ACHN (cell line): ENCODE data around the gene CACHD1.

Source experiments
- DNase-seq: peaks from one replicate; pipeline ENCODE4 v3.0.0-alpha.2; 2015
- in situ Hi-C: cut with HindIII; loops from 2 replicates; pipeline ENCODE4 v1.10.0; 2017; ENCODE audit warnings: low sequenced_read_pairs, low pct_ligation_motif_present, low pct_unique_long_range_greater_than_20kb

Gene CACHD1

GRCh38 chr1:64536836-64537490, 67.0 kb downstream of the CACHD1 start:
- DNase-seq = no peak
- in situ Hi-C loops = no loop called here

GRCh38 chr1:64537942-64538341, 68.0 kb downstream of the CACHD1 start:
- DNase-seq = peak; percentile 60
- in situ Hi-C loops = no loop called here

- in situ Hi-C loops = no loop called here
- no peak for DNase-seq
These were observed 68.5 kb downstream of the CACHD1 start for GRCh38 chr1:64538389-64538788.

- in situ Hi-C loops = no loop called here
- no peak for DNase-seq
These were observed 69.4 kb downstream of the CACHD1 start for GRCh38 chr1:64539289-64539688.

- DNase-seq = peak; percentile 20
These were observed 69.9 kb downstream of the CACHD1 start for GRCh38 chr1:64539781-64540218.

GRCh38 chr1:64540265-64540791, 70.4 kb downstream of the CACHD1 start:
- no peak for DNase-seq
- in situ Hi-C loops = no loop called here

More at GRCh38 chr1:64539781-64540218, 69.9 kb downstream of the CACHD1 start:
- in situ Hi-C loops = no loop called here

GRCh38 chr1:64542118-64542517, 72.2 kb downstream of the CACHD1 start:
- no peak for DNase-seq
- in situ Hi-C loops = no loop called here

- in situ Hi-C loops = no loop called here
- DNase-seq = no peak
These were observed 73.9 kb downstream of the CACHD1 start for GRCh38 chr1:64543831-64544230.

GRCh38 chr1:64545118-64545843, 75.4 kb downstream of the CACHD1 start:
- in situ Hi-C loops = no loop called here
- no peak for DNase-seq

GRCh38 chr1:64546013-64546412, 76.1 kb downstream of the CACHD1 start:
- in situ Hi-C loops = no loop called here
- DNase-seq = no peak

GRCh38 chr1:64549464-64550239, 79.7 kb downstream of the CACHD1 start:
- in situ Hi-C loops = no loop called here
- DNase-seq = no peak

- in situ Hi-C loops = no loop called here
- no peak for DNase-seq
These were observed 80.6 kb downstream of the CACHD1 start for GRCh38 chr1:64550510-64550909.

GRCh38 chr1:64550946-64551605, 81.1 kb downstream of the CACHD1 start:
- in situ Hi-C loops = no loop called here
- DNase-seq = no peak

GRCh38 chr1:64553285-64553684, 83.4 kb downstream of the CACHD1 start:
- no peak for DNase-seq
- in situ Hi-C loops = no loop called here

GRCh38 chr1:64555947-64556346, 86.0 kb downstream of the CACHD1 start:
- in situ Hi-C loops = no loop called here
- DNase-seq = no peak

GRCh38 chr1:64561993-64562392, 92.1 kb downstream of the CACHD1 start:
- in situ Hi-C loops = no loop called here
- no peak for DNase-seq

- in situ Hi-C loops = no loop called here
- no peak for DNase-seq
These were observed 94.1 kb downstream of the CACHD1 start for GRCh38 chr1:64563958-64564565.

- DNase-seq = no peak
- in situ Hi-C loops = no loop called here
These were observed 95.0 kb downstream of the CACHD1 start for GRCh38 chr1:64564891-64565290.
